ENCODE data around the gene FOXN3. TPM values are rescaled to one million over a fixed set of nuclear protein-coding genes. Genes with fewer than 3 reads are reported as not detected.

The FOXN3 gene
- total RNA-seq, 4 donors from 2014 or later: 91.7 to 207 (median 125) TPM

DNA sequence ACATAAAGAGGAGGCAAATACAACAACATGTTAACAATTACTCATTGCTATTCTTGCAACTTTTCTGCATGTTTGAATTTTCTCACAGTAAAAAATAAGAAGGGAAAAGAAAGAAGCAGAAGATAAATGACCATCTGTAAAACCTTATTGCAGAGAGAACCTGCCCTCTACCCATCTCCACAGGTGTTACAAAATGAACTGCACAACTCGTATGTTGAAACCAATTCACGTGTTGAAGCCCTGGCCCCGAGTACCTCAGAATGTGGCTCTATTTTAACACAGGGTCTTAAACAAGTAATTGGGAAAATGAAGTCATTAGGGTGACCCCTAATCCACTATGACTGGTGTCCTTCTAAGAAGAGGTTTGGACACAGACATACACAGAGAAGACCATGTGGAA lies 39.5 kb downstream of the FOXN3 start:
- ATAC-seq (ENCODE audit: low FRiP score) (no peak), DNase-seq (ENCODE audit: low spot score) (no peak)
- TF ChIP-seq, protein P1, sequence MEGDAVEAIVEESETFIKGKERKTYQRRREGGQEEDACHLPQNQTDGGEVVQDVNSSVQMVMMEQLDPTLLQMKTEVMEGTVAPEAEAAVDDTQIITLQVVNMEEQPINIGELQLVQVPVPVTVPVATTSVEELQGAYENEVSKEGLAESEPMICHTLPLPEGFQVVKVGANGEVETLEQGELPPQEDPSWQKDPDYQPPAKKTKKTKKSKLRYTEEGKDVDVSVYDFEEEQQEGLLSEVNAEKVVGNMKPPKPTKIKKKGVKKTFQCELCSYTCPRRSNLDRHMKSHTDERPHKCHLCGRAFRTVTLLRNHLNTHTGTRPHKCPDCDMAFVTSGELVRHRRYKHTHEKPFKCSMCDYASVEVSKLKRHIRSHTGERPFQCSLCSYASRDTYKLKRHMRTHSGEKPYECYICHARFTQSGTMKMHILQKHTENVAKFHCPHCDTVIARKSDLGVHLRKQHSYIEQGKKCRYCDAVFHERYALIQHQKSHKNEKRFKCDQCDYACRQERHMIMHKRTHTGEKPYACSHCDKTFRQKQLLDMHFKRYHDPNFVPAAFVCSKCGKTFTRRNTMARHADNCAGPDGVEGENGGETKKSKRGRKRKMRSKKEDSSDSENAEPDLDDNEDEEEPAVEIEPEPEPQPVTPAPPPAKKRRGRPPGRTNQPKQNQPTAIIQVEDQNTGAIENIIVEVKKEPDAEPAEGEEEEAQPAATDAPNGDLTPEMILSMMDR (IDR thresholded peaks at IDR 0.05): no peak

- TF ChIP-seq, protein P1 (IDR thresholded peaks at IDR 0.05): no peak
- DNase-seq (ENCODE audit: low spot score) (no peak), ATAC-seq (ENCODE audit: low FRiP score) (no peak)
Measured at GRCh38 chr14:89374908-89375307, 42.1 kb downstream of the FOXN3 start.

GRCh38 chr14:89373185-89373584 lies 43.8 kb downstream of the FOXN3 start:
- DNase-seq (ENCODE audit: low spot score) (no peak), ATAC-seq (ENCODE audit: low FRiP score) (no peak)
- TF ChIP-seq, protein P1 (IDR thresholded peaks at IDR 0.05): no peak

GRCh38 chr14:89372512-89372883 lies 44.5 kb downstream of the FOXN3 start:
- DNase-seq (ENCODE audit: low spot score): no peak
- ATAC-seq (ENCODE audit: low FRiP score): no peak
- TF ChIP-seq, protein P1 (IDR thresholded peaks at IDR 0.05): no peak

DNA sequence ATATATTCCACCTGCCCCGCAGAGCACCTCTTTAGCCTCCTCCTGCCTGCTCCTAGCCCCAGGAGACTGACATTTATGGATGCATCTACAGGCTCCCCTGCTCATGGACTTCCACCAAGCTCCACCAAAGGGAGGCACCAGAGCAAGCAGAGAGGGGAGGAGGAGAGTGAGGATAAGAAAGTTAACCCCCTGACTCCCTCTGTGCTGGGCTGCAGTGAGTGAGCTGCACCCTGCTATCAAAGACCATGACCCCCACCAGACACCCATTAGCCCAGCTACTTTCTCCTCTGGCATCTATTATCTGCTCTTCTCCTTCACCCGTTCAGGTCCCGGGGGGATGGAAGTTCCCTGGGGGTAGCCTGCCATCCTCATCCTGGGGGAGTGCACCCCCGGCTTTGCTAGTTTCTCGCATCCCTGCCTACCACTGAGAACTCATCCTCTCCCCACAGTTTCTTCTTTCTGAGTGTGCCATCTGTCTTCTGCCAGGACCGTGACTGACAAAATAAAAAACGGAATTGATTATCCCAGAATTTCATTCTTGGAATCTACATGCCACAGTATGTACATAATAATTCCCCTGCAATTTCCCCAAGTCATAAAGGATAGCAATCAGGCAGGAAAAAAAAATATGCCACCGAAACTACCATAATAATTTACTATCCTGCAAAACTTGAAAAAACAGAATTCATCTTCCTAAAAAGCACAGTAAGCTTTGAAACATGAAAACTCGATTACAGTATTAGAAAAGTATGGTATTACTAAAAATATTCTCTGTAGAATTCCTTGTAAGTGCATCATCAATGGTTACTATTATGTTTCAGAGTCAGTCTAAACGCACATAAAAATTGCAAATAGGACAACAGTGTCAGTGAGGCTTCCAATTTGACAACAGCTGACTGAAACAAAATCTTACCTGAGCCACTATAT lies 45.2 kb downstream of the FOXN3 start:
- TF ChIP-seq, protein P1 (IDR thresholded peaks at IDR 0.05): no peak
- no peak for ATAC-seq (ENCODE audit: low FRiP score)

DNA sequence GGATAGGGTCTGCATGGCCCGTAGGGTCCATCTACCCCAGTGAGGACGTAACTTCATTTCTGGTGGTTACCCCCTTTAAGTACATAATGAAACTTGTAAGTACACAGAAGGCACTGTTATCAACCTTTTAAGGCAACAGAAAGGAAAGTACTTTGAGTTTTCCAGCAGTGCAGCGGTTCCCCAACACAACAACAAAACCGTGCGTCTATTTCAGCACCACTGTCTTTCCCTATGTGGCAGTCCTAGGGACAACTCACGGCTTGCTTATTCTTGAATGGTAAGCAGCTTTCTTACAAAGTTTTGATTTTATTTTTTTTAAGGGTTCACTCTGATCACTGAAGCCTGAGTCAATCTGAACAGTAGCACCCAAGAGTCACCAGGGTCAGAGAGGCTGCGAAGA lies 46.3 kb downstream of the FOXN3 start:
- TF ChIP-seq, protein P1 (IDR thresholded peaks at IDR 0.05): no peak
- DNase-seq (ENCODE audit: low spot score): no peak

More for the DNA sequence above, 45.2 kb downstream of the FOXN3 start:
- DNase-seq (ENCODE audit: low spot score): no peak

GRCh38 chr14:89370381-89370780 lies 46.7 kb downstream of the FOXN3 start:
- DNase-seq (ENCODE audit: low spot score) (no peak), ATAC-seq (ENCODE audit: low FRiP score) (no peak)
- TF ChIP-seq, protein P1 (IDR thresholded peaks at IDR 0.05): no peak

More for the DNA sequence above, 46.3 kb downstream of the FOXN3 start:
- ATAC-seq (ENCODE audit: low FRiP score): no peak

All from omental fat pad (tissue), 4 donors.